ENCODE results near the gene TMED6.

DNA sequence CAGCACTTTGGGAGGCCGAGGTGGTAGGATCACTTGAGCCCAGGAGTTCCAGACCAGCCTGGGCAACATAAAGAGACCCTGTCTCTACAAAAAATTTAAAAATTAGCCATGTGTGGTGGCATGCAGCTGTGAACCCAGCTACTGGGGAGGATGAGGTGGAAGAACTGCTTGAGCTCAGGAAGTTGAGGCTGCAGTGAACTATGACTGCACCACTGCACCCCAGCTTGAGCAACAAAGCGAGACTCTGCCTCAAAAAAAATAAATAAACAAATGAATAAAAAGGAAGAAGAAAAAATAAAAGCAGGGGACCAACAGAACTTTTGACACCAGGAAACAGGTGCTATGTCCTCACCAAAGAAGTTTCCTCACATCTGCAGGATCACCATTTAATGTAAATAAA lies 20.0 kb upstream of the TMED6 start:
- TF ChIP-seq, protein P1, sequence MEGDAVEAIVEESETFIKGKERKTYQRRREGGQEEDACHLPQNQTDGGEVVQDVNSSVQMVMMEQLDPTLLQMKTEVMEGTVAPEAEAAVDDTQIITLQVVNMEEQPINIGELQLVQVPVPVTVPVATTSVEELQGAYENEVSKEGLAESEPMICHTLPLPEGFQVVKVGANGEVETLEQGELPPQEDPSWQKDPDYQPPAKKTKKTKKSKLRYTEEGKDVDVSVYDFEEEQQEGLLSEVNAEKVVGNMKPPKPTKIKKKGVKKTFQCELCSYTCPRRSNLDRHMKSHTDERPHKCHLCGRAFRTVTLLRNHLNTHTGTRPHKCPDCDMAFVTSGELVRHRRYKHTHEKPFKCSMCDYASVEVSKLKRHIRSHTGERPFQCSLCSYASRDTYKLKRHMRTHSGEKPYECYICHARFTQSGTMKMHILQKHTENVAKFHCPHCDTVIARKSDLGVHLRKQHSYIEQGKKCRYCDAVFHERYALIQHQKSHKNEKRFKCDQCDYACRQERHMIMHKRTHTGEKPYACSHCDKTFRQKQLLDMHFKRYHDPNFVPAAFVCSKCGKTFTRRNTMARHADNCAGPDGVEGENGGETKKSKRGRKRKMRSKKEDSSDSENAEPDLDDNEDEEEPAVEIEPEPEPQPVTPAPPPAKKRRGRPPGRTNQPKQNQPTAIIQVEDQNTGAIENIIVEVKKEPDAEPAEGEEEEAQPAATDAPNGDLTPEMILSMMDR (IDR thresholded peaks at IDR 0.05) = no peak
- no peak for TF ChIP-seq POLR2AphosphoS5 (IDR thresholded peaks at IDR 0.05; ENCODE audit: insufficient read depth in 1 of 2, low read depth in 1 of 2)
- no peak for TF ChIP-seq POLR2A (IDR thresholded peaks at IDR 0.05)

All from vagina (tissue), 2 donors.